GM19324 (cell line): ENCODE data around the gene MTX1.
A peak's percentile ranks its signal among the peaks of the same experiment; 100 is the strongest.

Experiments used
- ATAC-seq: cut with Tn5 transposase; IDR thresholded peaks from one replicate; pipeline ENCODE4 v1.9.1; 2021; ENCODE audit warnings: mild to moderate bottlenecking, moderate library complexity; ENCODE audit not compliant: unreplicated experiment, low FRiP score

Gene MTX1

GRCh38 chr1:155173478-155174323 is 34.8 kb upstream of the MTX1 start, which contains the start of gene TRIM46:
TRIM46 (plus strand) TSS chr1:155173849; CDS start chr1:155173967, 118 bp downstream.
- ATAC-seq, result no peak

GRCh38 chr1:155174324-155175280 is 33.9 kb upstream of the MTX1 start:
- ATAC-seq, result no peak

GRCh38 chr1:155175281-155175926 is 33.1 kb upstream of the MTX1 start:
- no peak for ATAC-seq

- no peak for ATAC-seq
Measured at GRCh38 chr1:155175927-155176371, 32.5 kb upstream of the MTX1 start.

GRCh38 chr1:155176544-155177071 is 31.9 kb upstream of the MTX1 start:
- ATAC-seq, result no peak

- no peak for ATAC-seq
Measured at GRCh38 chr1:155177192-155177917, 31.1 kb upstream of the MTX1 start.

- no peak for ATAC-seq
Measured at GRCh38 chr1:155177918-155178281, 30.6 kb upstream of the MTX1 start.

- ATAC-seq, result no peak
Measured at GRCh38 chr1:155178441-155179111, 29.9 kb upstream of the MTX1 start.

- no peak for ATAC-seq
Measured at GRCh38 chr1:155179112-155180031, 29.1 kb upstream of the MTX1 start.

- ATAC-seq, result no peak
Measured at GRCh38 chr1:155181371-155182051, 27.0 kb upstream of the MTX1 start.

GRCh38 chr1:155182052-155182550 is 26.4 kb upstream of the MTX1 start:
- ATAC-seq, result no peak

- no peak for ATAC-seq
Measured at GRCh38 chr1:155183775-155184221, 24.7 kb upstream of the MTX1 start.

GRCh38 chr1:155184351-155184811 is 24.1 kb upstream of the MTX1 start:
- no peak for ATAC-seq

- peak; percentile 76 for ATAC-seq
Measured at GRCh38 chr1:155184835-155185782, 23.4 kb upstream of the MTX1 start.

GRCh38 chr1:155185783-155186066 is 22.8 kb upstream of the MTX1 start:
- peak; percentile 12 for ATAC-seq

- no peak for ATAC-seq
Measured at GRCh38 chr1:155186067-155186793, 22.3 kb upstream of the MTX1 start.
